AG09309 (cell line): ENCODE data around the gene TCF4.

Experiments
- DNase-seq: peaks from one replicate; pipeline ENCODE4 v3.0.0-alpha.2; 2010; ENCODE audit warnings: low read depth
- H3K4me3 ChIP-seq: 2 replicates; pipeline ENCODE4 v1.5.1; 2011; ENCODE audit warnings: mild to moderate bottlenecking, low read depth, low read length, moderate library complexity; ENCODE audit not compliant: control insufficient read depth
- TF ChIP-seq, protein P1 (sequence below): IDR thresholded peaks from 2 replicates; pipeline ENCODE4 v1.5.1; 2011; ENCODE audit warnings: mild to moderate bottlenecking, low read depth, low read length, inconsistent platforms; ENCODE audit not compliant: insufficient read depth, control insufficient read depth; ENCODE audit errors: missing control alignments

The TCF4 gene

DNA sequence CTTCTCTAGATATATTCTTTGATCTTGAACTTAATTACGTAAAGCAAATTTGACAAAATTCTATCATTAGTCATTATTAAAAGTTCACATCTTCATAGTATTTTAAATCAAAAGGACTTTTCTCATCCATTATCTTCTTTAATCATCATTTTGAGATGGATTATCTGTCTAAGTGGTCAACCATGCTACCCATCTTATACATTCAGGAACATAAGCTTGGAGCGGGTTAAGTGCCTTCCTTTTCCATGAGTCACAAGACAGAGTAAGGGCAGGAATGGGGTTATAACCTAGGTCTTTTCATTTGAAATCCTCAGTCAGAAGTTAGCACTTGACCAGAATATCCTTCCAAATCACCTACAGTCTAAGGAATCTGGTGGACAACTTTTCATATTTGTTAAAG, 297.1 kb downstream of the TCF4 start:
- H3K4me3 ChIP-seq: no peak overlapping the region
- TF ChIP-seq, protein P1, sequence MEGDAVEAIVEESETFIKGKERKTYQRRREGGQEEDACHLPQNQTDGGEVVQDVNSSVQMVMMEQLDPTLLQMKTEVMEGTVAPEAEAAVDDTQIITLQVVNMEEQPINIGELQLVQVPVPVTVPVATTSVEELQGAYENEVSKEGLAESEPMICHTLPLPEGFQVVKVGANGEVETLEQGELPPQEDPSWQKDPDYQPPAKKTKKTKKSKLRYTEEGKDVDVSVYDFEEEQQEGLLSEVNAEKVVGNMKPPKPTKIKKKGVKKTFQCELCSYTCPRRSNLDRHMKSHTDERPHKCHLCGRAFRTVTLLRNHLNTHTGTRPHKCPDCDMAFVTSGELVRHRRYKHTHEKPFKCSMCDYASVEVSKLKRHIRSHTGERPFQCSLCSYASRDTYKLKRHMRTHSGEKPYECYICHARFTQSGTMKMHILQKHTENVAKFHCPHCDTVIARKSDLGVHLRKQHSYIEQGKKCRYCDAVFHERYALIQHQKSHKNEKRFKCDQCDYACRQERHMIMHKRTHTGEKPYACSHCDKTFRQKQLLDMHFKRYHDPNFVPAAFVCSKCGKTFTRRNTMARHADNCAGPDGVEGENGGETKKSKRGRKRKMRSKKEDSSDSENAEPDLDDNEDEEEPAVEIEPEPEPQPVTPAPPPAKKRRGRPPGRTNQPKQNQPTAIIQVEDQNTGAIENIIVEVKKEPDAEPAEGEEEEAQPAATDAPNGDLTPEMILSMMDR: no peak
- DNase-seq: no peak

DNA sequence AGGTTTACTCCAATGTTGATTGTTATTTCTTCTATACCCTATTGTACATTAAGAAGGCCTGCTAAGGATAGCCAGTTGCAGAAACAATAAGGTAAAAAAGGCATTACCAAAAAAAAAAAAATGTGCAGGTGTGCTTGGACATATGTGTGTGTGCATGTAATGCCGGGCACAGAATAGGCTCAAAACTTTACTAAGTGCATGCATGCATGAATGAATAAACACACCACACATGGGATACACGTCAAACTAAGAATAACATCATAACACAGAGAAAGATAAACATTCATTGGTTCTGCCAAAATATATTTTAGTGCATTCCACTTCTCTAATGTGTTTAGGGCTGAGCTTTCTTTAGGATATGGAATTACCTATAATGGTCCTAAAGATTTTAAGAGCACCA, 298.2 kb downstream of the TCF4 start:
- no peak overlapping the region for H3K4me3 ChIP-seq
- no peak for DNase-seq
- TF ChIP-seq, protein P1: no peak

DNA sequence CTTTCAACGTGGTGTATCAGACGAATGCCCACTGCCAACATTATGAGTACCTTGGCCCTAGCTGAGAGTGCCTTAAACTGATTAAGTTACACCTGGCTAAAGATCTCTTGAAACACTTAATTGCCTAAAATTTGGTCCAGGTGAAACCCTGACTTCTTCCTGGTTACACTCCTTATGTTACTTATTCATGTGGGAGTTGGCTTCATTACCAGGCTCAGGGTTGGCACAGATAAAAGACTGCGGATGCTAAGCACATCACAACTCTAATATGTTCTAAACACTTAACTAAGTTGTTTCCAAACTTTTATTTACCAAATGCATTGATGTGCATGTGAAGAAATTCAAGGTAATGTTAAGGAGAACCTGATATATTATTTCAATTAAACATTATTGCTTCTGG, 298.9 kb downstream of the TCF4 start:
- no peak for DNase-seq
- TF ChIP-seq, protein P1: no peak
- H3K4me3 ChIP-seq: no peak overlapping the region

DNA sequence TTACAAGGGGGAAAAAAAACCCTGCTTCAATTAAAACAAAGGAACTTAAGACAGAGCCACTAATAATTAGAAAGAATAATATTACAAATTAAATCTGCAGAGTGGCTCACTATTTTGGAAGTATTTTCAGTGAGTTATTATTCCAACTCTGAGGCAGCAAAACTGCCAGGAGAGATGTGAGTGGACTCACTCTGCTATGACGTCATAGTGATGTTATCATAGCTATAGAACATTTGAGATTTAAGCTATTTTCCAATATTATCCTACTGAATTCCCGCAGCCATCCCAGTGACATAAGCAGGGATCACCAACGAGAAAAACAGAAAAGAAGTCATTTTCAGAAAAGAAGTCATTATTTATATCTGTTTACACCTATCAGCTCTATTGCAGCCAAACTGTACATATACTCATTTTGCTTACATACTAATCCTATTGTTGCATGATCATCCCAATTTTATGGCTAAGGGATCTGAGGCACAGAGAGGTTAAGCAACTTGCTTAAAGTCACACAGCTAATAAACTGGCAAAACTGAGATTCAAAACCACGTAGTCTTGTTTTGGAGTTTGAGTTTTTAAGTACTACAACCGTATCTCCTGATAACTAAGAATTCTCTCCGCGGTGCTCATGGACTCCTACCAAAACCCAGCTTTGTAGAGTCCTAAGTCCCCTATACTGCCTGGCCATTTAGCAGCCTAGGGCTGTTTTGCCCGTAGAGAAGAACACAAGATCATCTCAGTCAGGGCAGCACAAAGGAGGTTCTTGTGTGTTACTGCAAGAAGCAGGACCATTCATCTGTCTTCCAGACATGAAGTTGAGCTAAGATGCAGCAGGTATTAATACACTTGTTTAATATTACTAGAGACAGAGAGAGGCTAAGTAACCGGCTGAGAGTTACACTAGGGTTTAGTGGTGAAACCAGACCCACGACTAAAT, 299.8 kb downstream of the TCF4 start:
- no peak overlapping the region for H3K4me3 ChIP-seq
- TF ChIP-seq, protein P1: no peak
- DNase-seq: no peak

DNA sequence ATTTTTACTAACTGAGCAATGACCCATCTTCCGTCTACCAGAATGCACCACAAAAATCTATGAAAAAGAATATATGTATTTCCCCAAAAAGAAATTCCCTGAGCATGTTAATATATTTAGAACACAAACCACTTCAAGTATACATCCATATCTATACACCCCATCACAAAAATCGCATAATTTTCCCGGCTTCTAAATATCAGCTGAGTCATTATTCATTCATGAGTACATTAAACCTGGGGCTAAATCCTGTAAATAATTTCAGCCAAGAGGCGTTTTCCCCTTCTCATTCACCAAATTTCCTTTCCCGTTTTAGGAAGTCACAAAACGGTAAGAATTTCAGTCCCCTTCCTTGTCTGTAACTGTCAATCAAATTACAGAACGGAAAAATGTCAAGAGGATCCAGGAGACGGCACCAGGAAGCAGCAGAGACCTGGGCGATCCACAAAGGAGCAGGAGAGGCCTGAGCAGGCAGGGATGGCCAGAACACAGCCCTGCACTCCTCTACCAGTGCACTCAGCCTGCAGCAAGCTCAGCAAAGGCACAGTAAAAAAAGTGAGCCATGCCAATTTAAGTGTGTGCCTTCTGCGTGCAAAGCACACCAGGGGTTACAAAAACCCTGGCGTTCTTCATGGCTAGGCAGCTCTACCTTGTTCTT, 300.7 kb downstream of the TCF4 start:
- TF ChIP-seq, protein P1: no peak
- no peak for DNase-seq
- H3K4me3 ChIP-seq: no peak overlapping the region

DNA sequence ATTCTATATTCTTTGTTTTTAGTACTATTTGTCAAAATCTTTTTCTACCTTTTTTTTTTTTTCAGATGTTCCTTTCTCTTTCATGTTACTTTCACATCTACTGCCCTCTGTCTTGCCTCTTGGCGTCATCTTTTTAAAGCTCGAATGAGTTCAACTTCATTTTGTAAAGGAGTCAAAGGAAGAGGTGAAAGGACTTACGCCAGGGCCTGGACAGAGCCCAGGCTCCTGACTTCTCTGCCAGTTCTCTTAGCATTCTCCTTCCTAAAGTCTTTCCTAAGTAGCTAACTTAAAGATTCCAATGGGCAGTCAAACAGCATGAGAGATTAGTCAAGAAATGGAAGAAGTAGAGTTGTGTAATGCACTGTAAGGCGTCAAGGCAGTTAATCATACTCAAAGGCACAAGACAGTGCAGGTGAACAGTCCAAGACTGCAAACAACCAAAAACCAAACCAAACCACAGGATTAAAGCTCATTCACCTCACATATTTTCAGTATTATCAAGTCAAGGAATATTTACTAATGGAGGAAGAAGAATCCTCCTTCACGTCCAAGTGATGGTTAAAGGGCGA, 301.7 kb downstream of the TCF4 start:
- TF ChIP-seq, protein P1: no peak
- DNase-seq: no peak
- no peak overlapping the region for H3K4me3 ChIP-seq
